ENCODE data around the gene MGAT5.

MGAT5 gene

DNA sequence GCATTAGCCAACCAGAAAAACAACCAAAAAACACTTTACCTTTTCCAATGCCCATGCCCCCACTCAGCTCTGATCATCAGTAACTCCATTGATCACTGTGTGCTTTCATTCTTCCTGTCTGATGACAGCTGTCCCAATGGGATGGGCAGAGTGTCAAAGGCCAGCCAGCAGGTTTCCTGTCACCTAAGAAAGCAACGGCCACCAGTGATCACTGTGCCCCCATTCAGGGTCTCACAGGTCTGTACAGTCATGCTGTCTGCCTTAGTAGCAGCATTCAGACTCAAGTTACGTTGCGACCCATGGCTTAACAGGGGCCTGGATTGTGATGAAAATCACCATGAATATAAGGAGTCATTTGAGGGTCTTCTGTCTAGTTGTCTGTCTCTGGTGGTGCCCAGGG is 184.5 kb downstream of the MGAT5 start:
- no peaks in the 10 kb centered on the region for H4K20me1 ChIP-seq (ENCODE audit: insufficient read depth, low read length)
- no peak overlapping the region for H2AFZ ChIP-seq (ENCODE audit: low read depth, low read length)
- H3K27ac ChIP-seq (ENCODE audit: low read length): no peak overlapping the region
- H3K4me2 ChIP-seq (ENCODE audit: low read length): no peak overlapping the region
- H3K27me3 ChIP-seq (ENCODE audit: low read depth, low read length): no peaks in the 10 kb centered on the region
- H3K4me3 ChIP-seq (ENCODE audit: low read length): no peak overlapping the region
- 0 out of 2 replicates have a peak, but pooled peaks cover 2% of the 10 kb centered on the region for H3K4me1 ChIP-seq (ENCODE audit: low read length)
- H3K36me3 ChIP-seq (replicated peaks; ENCODE audit: low read depth, low read length): no peaks in the 10 kb centered on the region
- no peak overlapping the region for H3K9ac ChIP-seq (ENCODE audit: low read length)
- H3K9me3 ChIP-seq (ENCODE audit: insufficient read depth, low read length): no peaks in the 10 kb centered on the region
- no peaks in the 10 kb centered on the region for H3K79me2 ChIP-seq (ENCODE audit: low read length)
- no peak for TF ChIP-seq EZH2phosphoT487 (IDR thresholded peaks at IDR 0.05; ENCODE audit: low read depth)

DNA sequence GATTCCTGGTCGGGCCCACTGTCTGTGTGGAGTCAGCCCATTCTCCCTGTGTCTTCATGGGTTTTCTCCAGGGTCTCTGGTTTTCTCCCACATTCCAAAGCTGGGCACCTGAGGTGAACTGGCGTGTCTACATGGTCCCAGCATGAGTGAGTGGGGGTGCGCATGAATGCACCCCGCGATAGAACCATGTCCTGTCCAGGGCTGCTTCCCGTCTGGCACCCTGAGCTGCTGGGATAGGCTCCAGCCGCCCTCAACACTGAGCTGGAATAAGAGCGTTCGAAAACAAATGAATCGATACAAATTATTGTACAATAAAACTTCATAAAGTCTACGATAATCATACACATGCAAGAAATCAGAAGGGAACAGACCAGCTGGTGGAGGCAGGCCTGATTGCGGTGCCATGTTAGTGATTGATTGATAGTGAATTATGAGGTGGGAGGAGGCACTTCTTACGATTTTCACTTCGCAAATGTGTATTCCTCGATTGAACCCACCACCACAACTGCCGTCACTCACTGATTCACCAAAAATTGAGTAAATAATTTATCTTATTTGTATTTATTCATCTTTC is 186.6 kb downstream of the MGAT5 start:
- H4K20me1 ChIP-seq (ENCODE audit: insufficient read depth, low read length): no peaks in the 10 kb centered on the region
- H3K4me2 ChIP-seq (ENCODE audit: low read length): no peak overlapping the region
- 0 out of 2 replicates have a peak, but pooled peaks cover 2% of the 10 kb centered on the region for H3K4me1 ChIP-seq (ENCODE audit: low read length)
- no peak overlapping the region for H3K4me3 ChIP-seq (ENCODE audit: low read length)
- no peak overlapping the region for H3K27ac ChIP-seq (ENCODE audit: low read length)
- no peak overlapping the region for H3K9ac ChIP-seq (ENCODE audit: low read length)
- no peak overlapping the region for H2AFZ ChIP-seq (ENCODE audit: low read depth, low read length)
- TF ChIP-seq, protein P1, sequence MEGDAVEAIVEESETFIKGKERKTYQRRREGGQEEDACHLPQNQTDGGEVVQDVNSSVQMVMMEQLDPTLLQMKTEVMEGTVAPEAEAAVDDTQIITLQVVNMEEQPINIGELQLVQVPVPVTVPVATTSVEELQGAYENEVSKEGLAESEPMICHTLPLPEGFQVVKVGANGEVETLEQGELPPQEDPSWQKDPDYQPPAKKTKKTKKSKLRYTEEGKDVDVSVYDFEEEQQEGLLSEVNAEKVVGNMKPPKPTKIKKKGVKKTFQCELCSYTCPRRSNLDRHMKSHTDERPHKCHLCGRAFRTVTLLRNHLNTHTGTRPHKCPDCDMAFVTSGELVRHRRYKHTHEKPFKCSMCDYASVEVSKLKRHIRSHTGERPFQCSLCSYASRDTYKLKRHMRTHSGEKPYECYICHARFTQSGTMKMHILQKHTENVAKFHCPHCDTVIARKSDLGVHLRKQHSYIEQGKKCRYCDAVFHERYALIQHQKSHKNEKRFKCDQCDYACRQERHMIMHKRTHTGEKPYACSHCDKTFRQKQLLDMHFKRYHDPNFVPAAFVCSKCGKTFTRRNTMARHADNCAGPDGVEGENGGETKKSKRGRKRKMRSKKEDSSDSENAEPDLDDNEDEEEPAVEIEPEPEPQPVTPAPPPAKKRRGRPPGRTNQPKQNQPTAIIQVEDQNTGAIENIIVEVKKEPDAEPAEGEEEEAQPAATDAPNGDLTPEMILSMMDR (IDR thresholded peaks at IDR 0.05; ENCODE audit: low read depth, low read length): no peak
- TF ChIP-seq EZH2phosphoT487 (IDR thresholded peaks at IDR 0.05; ENCODE audit: low read depth): no peak
- H3K9me3 ChIP-seq (ENCODE audit: insufficient read depth, low read length): no peaks in the 10 kb centered on the region
- no peaks in the 10 kb centered on the region for H3K27me3 ChIP-seq (ENCODE audit: low read depth, low read length)
- no peaks in the 10 kb centered on the region for H3K36me3 ChIP-seq (replicated peaks; ENCODE audit: low read depth, low read length)
- no peaks in the 10 kb centered on the region for H3K79me2 ChIP-seq (ENCODE audit: low read length)

DNA sequence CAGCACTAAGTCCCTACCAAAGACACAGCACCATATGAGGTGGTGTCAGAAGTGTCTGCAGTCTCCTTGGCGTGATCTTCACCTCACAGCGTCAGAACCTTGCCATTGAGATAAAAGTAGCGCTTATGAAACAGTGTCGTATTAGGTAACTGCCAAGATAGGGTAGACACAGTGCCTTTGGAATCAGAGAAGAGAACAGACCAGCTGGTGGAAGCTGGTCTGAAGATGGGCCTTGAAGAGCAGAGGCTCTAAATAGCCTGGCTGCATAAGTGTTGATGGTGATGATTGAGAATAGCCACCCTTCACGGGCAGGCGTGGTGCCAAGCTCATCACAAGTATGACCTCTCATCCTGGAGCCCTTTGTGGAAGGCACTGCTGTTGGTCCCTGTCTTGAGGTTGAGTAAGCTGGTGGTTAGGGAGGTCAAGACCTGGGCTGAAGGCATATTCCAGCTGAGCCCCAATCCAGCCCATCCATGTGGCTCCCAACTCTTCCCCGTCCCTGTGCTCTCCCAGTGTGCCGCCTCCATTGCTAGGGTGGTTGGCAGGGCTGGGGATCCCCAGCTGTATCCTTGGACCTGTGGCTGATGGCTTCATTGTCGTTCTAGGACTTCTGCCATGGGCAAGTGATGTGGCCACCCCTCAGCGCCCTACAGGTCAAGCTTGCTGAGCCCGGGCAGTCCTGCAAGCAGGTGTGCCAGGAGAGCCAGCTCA is 187.4 kb downstream of the MGAT5 start:
- H3K4me2 ChIP-seq (ENCODE audit: low read length): no peak overlapping the region
- no peaks in the 10 kb centered on the region for H3K36me3 ChIP-seq (replicated peaks; ENCODE audit: low read depth, low read length)

DNA sequence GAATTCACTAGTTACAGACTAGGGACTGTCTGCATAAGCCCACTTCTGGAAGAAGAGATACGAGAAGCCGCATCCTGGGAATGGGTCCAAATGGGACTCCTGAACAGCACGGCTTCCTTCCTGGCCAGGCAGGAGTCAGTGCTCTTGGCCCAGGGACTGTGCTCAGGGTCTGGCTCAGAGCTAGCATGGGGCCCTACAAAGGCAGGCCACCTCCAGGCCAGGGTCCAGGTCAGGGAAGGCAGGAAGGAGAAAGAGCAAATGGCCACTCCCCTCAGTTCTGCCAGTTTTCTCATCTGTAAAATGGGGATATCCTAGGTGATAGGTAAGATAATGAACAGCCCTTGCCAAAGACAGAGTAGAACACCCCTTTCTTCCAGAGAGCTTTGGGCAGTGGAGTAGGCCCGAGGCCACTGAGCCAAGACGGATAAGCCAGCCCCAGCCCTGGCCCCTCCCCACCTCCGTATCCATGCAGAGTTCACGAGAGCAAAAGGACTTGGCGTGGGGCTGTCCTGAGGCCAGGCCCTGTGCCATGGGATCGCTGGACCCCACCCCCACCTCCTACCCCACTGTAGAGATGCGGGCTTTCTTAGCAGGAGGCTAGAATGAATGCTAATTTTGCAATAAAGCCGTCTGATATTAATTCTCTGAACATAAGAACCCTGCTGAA is 190.1 kb downstream of the MGAT5 start:
- TF ChIP-seq EZH2phosphoT487 (IDR thresholded peaks at IDR 0.05; ENCODE audit: low read depth): no peak
- TF ChIP-seq, protein P1 (IDR thresholded peaks at IDR 0.05; ENCODE audit: low read depth, low read length): no peak
- Histone ChIP-seq H3K9me3 (ENCODE audit: insufficient read depth, low read length) (no peaks in the 10 kb centered on the region), H3K79me2 (ENCODE audit: low read length) (no peaks in the 10 kb centered on the region), H3K9ac (ENCODE audit: low read length) (no peak overlapping the region), H2AFZ (ENCODE audit: low read depth, low read length) (no peak overlapping the region), H4K20me1 (ENCODE audit: insufficient read depth, low read length) (no peaks in the 10 kb centered on the region), H3K27me3 (ENCODE audit: low read depth, low read length) (no peaks in the 10 kb centered on the region), H3K36me3 (replicated peaks; ENCODE audit: low read depth, low read length) (no peaks in the 10 kb centered on the region), H3K4me1 (ENCODE audit: low read length) (no peaks in the 10 kb centered on the region), H3K4me2 (ENCODE audit: low read length) (no peak overlapping the region), H3K4me3 (ENCODE audit: low read length) (no peak overlapping the region), H3K27ac (ENCODE audit: low read length) (no peak overlapping the region)

More for the DNA sequence above, 187.4 kb downstream of the MGAT5 start:
- no peak overlapping the region for H3K27ac ChIP-seq (ENCODE audit: low read length)
- no peaks in the 10 kb centered on the region for H4K20me1 ChIP-seq (ENCODE audit: insufficient read depth, low read length)
- 0 out of 2 replicates have a peak, but pooled peaks cover 2% of the 10 kb centered on the region for H3K4me1 ChIP-seq (ENCODE audit: low read length)
- H2AFZ ChIP-seq (ENCODE audit: low read depth, low read length): no peak overlapping the region
- no peaks in the 10 kb centered on the region for H3K9me3 ChIP-seq (ENCODE audit: insufficient read depth, low read length)
- no peaks in the 10 kb centered on the region for H3K79me2 ChIP-seq (ENCODE audit: low read length)
- no peak overlapping the region for H3K9ac ChIP-seq (ENCODE audit: low read length)
- no peaks in the 10 kb centered on the region for H3K27me3 ChIP-seq (ENCODE audit: low read depth, low read length)
- TF ChIP-seq, protein P1 (IDR thresholded peaks at IDR 0.05; ENCODE audit: low read depth, low read length): no peak
- no peak for TF ChIP-seq EZH2phosphoT487 (IDR thresholded peaks at IDR 0.05; ENCODE audit: low read depth)
- H3K4me3 ChIP-seq (ENCODE audit: low read length): no peak overlapping the region

Measured in OCI-LY3 (cell line).